SK-N-SH (cell line): Measurements from ENCODE around the gene DNAJC4. TPM values are rescaled to one million over a fixed set of nuclear protein-coding genes. Genes with fewer than 3 reads are reported as not detected.

Source experiments
- CHD2 ChIP-seq: fragments of 150-350 bp; IDR thresholded peaks from 2 replicates; pipeline ENCODE4 v1.6.1; 2018; ENCODE audit warnings: low read length; ENCODE audit not compliant: partially characterized antibody
- ELF1 ChIP-seq: IDR thresholded peaks from 2 replicates; pipeline ENCODE4 v1.4.0; 2012
- FOSL2 ChIP-seq: IDR thresholded peaks from 2 replicates; pipeline ENCODE4 v1.4.0; 2012; ENCODE audit warnings: low read depth, mild to moderate bottlenecking, moderate library complexity, borderline replicate concordance
- GABPA ChIP-seq: IDR thresholded peaks from 2 replicates; pipeline ENCODE4 v1.4.0; 2012; ENCODE audit warnings: low read depth, mild to moderate bottlenecking
- GATA2 ChIP-seq: sonication (generic); formaldehyde crosslinking; IDR thresholded peaks from 2 replicates; pipeline ENCODE4 v1.5.0; 2020; ENCODE audit warnings: mild to moderate bottlenecking, missing genetic modification reagents
- MEF2A ChIP-seq: IDR thresholded peaks from 2 replicates; pipeline ENCODE4 v1.4.0; 2012; ENCODE audit warnings: low read depth, borderline replicate concordance
- POLR2AphosphoS5 ChIP-seq: IDR thresholded peaks from 2 replicates; pipeline ENCODE4 v1.6.1; 2012; ENCODE audit warnings: low read depth, low read length
- RAD21 ChIP-seq: IDR thresholded peaks from 2 replicates; pipeline ENCODE4 v1.6.1; 2012; ENCODE audit warnings: mild to moderate bottlenecking, low read length
- RCOR1 ChIP-seq: fragments of 150-350 bp; IDR thresholded peaks from 2 replicates; pipeline ENCODE4 v1.6.1; 2017; ENCODE audit warnings: antibody characterized with exemption, low read length
- RXRA ChIP-seq: IDR thresholded peaks from 2 replicates; pipeline ENCODE4 v1.4.0; 2012; ENCODE audit warnings: low read depth, mild to moderate bottlenecking, borderline replicate concordance
- SIN3A ChIP-seq: IDR thresholded peaks from 2 replicates; pipeline ENCODE4 v1.6.1; 2012; ENCODE audit warnings: low read depth, mild to moderate bottlenecking, low read length, moderate library complexity, borderline replicate concordance
- TAF1 ChIP-seq: IDR thresholded peaks from 2 replicates; pipeline ENCODE4 v1.6.1; 2012; ENCODE audit warnings: low read depth, mild to moderate bottlenecking, low read length, moderate library complexity, borderline replicate concordance
- TCF12 ChIP-seq: IDR thresholded peaks from 2 replicates; pipeline ENCODE4 v1.4.0; 2012
- TEAD4 ChIP-seq: IDR thresholded peaks from 2 replicates; pipeline ENCODE4 v1.4.0; 2012; ENCODE audit warnings: mild to moderate bottlenecking, borderline replicate concordance; ENCODE audit not compliant: insufficient read depth
- YY1 ChIP-seq: IDR thresholded peaks from 2 replicates; pipeline ENCODE4 v1.4.0; 2012; ENCODE audit warnings: low read depth, mild to moderate bottlenecking
- polyA plus RNA-seq, 3 experiments: library from polyadenylated mRNA; depleted of rRNA; stranded (reverse); fragments of >200 nt; gene quantifications; 2 replicates each; pipeline ENCODE4 v1.2.3, GENCODE V29; 2012
- TF ChIP-seq, protein P1 (sequence below): fragments of 200-600 bp; sonication (generic); IDR thresholded peaks from 2 replicates; pipeline ENCODE4 v1.6.1; 2017; ENCODE audit warnings: antibody characterized with exemption, mild to moderate bottlenecking, moderate library complexity
- TF ChIP-seq, protein P2 (sequence below): IDR thresholded peaks from 2 replicates; pipeline ENCODE4 v1.6.1; 2012; ENCODE audit warnings: mild to moderate bottlenecking, low read depth, low read length, moderate library complexity
- TF ChIP-seq, protein P3 (sequence below): fragments of 150-350 bp; IDR thresholded peaks from 2 replicates; pipeline ENCODE4 v1.6.1; 2017; ENCODE audit warnings: antibody characterized with exemption, low read length, low read depth, borderline replicate concordance

The DNAJC4 gene
- polyA plus RNA-seq, 1 of the 3 experiments (the other 2 are of a cell fraction): 52.1 TPM

DNA sequence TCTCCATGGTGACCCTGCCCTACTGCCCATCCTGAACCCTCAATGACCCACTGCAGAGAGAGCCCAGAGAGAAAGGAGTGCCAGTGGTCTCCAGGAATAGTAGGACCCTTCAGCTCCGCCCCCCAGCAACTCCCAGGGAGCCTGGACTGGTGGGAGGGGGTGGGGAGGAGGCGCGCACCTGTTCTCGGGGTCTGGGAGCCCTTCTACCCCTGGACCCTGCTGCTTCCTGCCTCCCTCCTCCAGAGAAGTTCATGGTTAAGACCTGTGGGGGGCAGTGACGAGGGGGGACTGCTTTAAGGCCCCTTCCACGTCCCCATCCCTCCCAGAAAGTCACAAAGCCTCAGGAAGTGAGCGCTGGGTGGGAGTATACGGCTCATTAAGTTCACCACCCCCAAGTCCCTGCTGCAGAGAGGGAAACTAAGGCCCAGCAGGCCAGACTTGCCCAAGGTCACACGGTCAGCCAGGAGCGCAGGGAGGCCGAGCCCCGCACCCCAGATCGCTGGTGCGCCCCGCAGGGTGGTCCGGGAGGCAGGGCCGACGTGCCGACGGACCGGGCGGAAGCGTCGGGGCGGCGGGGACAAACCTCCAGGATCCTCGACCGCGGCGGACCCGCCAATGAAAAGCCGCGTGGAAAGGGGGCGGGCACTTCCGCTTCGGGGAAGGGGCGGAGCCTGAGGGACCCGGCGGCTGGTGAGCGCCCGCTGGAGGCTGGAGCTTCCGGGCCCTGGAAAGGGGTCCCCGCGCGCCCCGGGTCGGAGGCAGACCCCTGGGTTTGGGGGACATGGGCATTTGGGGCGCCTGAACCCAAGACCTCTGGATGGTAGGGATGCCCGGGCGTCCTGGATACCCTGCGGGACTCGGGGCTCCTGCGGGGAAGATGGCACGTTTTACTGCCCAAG is 4.5 kb upstream of the DNAJC4 start, which contains the start of the genes NUDT22 and TRPT1 (continued):
- TF ChIP-seq, protein P1, sequence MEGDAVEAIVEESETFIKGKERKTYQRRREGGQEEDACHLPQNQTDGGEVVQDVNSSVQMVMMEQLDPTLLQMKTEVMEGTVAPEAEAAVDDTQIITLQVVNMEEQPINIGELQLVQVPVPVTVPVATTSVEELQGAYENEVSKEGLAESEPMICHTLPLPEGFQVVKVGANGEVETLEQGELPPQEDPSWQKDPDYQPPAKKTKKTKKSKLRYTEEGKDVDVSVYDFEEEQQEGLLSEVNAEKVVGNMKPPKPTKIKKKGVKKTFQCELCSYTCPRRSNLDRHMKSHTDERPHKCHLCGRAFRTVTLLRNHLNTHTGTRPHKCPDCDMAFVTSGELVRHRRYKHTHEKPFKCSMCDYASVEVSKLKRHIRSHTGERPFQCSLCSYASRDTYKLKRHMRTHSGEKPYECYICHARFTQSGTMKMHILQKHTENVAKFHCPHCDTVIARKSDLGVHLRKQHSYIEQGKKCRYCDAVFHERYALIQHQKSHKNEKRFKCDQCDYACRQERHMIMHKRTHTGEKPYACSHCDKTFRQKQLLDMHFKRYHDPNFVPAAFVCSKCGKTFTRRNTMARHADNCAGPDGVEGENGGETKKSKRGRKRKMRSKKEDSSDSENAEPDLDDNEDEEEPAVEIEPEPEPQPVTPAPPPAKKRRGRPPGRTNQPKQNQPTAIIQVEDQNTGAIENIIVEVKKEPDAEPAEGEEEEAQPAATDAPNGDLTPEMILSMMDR: peak; percentile 16
- TF ChIP-seq MEF2A (no peak), GABPA (peak; percentile 78), FOSL2 (no peak), SIN3A (peak; percentile 16; the same call in 1 of the 2 replicates), RCOR1 (no peak), TCF12 (no peak), TEAD4 (no peak), RAD21 (no peak), ELF1 (peak; percentile 86), CHD2 (no peak), POLR2AphosphoS5 (peak; percentile 91), TAF1 (peak; percentile 64; the same call in 1 of the 2 replicates), GATA2 (no peak), RXRA (no peak), YY1 (no peak)
- TF ChIP-seq, protein P2, sequence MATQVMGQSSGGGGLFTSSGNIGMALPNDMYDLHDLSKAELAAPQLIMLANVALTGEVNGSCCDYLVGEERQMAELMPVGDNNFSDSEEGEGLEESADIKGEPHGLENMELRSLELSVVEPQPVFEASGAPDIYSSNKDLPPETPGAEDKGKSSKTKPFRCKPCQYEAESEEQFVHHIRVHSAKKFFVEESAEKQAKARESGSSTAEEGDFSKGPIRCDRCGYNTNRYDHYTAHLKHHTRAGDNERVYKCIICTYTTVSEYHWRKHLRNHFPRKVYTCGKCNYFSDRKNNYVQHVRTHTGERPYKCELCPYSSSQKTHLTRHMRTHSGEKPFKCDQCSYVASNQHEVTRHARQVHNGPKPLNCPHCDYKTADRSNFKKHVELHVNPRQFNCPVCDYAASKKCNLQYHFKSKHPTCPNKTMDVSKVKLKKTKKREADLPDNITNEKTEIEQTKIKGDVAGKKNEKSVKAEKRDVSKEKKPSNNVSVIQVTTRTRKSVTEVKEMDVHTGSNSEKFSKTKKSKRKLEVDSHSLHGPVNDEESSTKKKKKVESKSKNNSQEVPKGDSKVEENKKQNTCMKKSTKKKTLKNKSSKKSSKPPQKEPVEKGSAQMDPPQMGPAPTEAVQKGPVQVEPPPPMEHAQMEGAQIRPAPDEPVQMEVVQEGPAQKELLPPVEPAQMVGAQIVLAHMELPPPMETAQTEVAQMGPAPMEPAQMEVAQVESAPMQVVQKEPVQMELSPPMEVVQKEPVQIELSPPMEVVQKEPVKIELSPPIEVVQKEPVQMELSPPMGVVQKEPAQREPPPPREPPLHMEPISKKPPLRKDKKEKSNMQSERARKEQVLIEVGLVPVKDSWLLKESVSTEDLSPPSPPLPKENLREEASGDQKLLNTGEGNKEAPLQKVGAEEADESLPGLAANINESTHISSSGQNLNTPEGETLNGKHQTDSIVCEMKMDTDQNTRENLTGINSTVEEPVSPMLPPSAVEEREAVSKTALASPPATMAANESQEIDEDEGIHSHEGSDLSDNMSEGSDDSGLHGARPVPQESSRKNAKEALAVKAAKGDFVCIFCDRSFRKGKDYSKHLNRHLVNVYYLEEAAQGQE: no peak
- TF ChIP-seq, protein P3, sequence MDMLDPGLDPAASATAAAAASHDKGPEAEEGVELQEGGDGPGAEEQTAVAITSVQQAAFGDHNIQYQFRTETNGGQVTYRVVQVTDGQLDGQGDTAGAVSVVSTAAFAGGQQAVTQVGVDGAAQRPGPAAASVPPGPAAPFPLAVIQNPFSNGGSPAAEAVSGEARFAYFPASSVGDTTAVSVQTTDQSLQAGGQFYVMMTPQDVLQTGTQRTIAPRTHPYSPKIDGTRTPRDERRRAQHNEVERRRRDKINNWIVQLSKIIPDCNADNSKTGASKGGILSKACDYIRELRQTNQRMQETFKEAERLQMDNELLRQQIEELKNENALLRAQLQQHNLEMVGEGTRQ: no peak
